Measurements from ENCODE around the gene SGCE. TPM values are rescaled to one million over a fixed set of nuclear protein-coding genes. Genes with fewer than 3 reads are reported as not detected.
A peak's percentile ranks its signal among the peaks of the same experiment; 100 is the strongest.

The SGCE gene
- total and polyA plus RNA-seq, 7 experiments from 2014 or later, result 0.08 to 0.78 (median 0.19) TPM; not detected in 2

DNA sequence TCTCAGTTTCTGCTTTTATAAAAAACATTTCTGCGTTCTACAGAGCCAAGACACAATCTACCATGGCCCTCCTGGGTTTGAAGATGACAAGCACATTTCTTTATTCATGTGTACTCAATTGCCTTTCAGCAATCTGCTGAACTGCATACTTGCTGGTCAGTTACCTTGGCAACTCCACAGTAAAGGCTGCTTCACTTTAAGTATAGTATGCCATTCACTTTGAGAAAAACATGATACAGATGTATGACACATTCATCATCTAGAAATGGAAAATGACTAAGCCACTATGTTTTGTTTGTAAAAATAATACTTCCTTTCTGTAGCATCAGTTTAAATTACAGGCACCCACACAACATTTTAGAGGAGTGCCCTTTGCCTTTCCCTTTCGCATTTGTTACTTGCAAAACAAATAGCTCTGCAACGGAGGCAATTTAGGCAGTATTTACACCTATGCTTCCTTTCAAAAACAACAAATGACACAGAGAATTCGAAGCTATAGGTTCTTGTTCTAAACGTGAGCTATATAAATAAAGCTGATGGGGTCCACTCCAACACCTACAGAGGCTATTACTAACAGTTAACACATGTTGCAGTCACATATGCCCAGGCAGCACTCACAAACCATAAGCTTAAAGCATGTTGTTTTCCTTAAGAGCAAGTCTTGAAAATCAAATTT, 23.5 kb downstream of the SGCE start:
- Mint-ChIP-seq H3K27me3 (peaks cover 6 to 14% (median 10%) of the 10 kb centered on the region in 5 donors), H3K27ac (no peak overlapping the region), H3K4me1 (peaks cover 0 to 2% (median 0%) of the 10 kb centered on the region in 7 donors), H3K9me3 (no peaks in the 10 kb centered on the region), H3K4me3 (no peak overlapping the region), H3K36me3 (no peaks in the 10 kb centered on the region)
- intact Hi-C loops (cut with micrococcal nuclease), result no loop called here
- H3K36me3 ChIP-seq (ENCODE audit: control insufficient read depth in 2 of 3, insufficient read depth in 3 of 3, low read length in 3 of 3), result no peaks in the 10 kb centered on the region
- H3K9me3 ChIP-seq (ENCODE audit: control insufficient read depth in 2 of 3, low read length in 3 of 3), result no peaks in the 10 kb centered on the region
- H3K27ac ChIP-seq (ENCODE audit: low read depth, low read length), result no peak overlapping the region
- ChIA-PET POLR2A (no interaction called here), CTCF (interaction anchor here (0.7 kb wide), 1 partner anchor 9 kb away, joined by 3 read pairs; no protein-coding TSS in a partner anchor)
- DNase-seq (no peak), ATAC-seq (no peak)
- H3K4me1 ChIP-seq (ENCODE audit: control insufficient read depth in 2 of 2, insufficient read depth in 2 of 2, low read length in 2 of 2), result no peaks in the 10 kb centered on the region
- no peak overlapping the region for H3K4me3 ChIP-seq (ENCODE audit: low read length)
- H3K27me3 ChIP-seq (ENCODE audit: control insufficient read depth in 2 of 2, insufficient read depth in 2 of 2, low read length in 2 of 2), result no peaks in the 10 kb centered on the region

DNA sequence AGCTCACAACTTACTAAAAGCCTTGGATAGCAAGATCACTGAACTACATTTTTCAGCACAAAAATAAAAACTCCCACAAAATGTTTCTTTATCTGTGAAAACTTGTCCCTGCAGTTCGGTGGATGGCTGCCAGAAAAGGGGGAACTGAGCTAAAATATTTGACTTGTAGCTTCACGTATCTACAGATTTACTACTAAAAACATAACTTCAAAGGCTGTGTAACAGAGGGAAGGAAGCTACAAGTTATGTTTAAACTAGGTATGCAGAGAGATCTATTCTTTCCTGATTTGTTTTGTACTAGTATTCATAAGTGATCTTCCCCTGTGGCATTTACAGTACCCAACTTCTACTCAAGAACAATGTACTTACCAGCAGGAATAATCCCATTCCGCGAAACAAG, 25.1 kb downstream of the SGCE start:
- H3K27ac Mint-ChIP-seq, result no peak overlapping the region
- Histone ChIP-seq H3K4me3 (ENCODE audit: low read length) (no peak overlapping the region), H3K9me3 (ENCODE audit: control insufficient read depth in 2 of 3, low read length in 3 of 3) (no peaks in the 10 kb centered on the region), H3K4me1 (ENCODE audit: control insufficient read depth in 2 of 2, insufficient read depth in 2 of 2, low read length in 2 of 2) (no peaks in the 10 kb centered on the region), H3K27ac (ENCODE audit: low read depth, low read length) (no peak overlapping the region), H3K27me3 (ENCODE audit: control insufficient read depth in 2 of 2, insufficient read depth in 2 of 2, low read length in 2 of 2) (no peaks in the 10 kb centered on the region), H3K36me3 (ENCODE audit: control insufficient read depth in 2 of 3, insufficient read depth in 3 of 3, low read length in 3 of 3) (no peaks in the 10 kb centered on the region)
- ChIA-PET POLR2A (no interaction called here), CTCF (no interaction called here)
- H3K27me3 Mint-ChIP-seq, result peaks cover 4 to 16% (median 6%) of the 10 kb centered on the region in 5 donors
- no peak for ATAC-seq
- no peaks in the 10 kb centered on the region for H3K9me3 Mint-ChIP-seq
- peaks cover 0 to 2% (median 0%) of the 10 kb centered on the region in 7 donors for H3K4me1 Mint-ChIP-seq
- intact Hi-C loops (cut with micrococcal nuclease), result no loop called here
- H3K36me3 Mint-ChIP-seq, result no peaks in the 10 kb centered on the region
- no peak overlapping the region for H3K4me3 Mint-ChIP-seq
- DNase-seq, result no peak

DNA sequence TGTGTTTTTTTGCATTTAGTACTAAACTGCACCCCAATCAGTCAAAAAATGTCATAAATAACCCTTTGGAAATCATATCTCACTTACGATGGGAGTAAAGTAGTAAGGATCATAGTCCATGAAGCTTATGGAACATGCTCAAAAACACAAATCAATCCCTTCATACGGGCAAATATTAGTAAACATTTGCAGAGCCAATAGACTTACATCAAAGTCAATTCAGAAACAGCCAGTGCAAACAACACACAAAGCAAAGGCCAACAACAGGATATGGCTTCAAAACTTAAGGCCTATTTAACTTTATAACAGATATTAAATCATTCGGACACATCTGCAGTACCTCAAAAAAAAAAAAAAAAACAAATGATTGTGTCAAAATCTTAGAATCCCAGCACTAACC, 32.1 kb downstream of the SGCE start:
- no peak for DNase-seq
- Mint-ChIP-seq H3K27ac (no peak overlapping the region), H3K9me3 (no peaks in the 10 kb centered on the region), H3K36me3 (no peaks in the 10 kb centered on the region), H3K4me3 (no peak overlapping the region), H3K4me1 (peaks cover 0 to 10% (median 0%) of the 10 kb centered on the region in 7 donors), H3K27me3 (peaks cover 0 to 18% (median 11%) of the 10 kb centered on the region in 5 donors)
- CTCF ChIA-PET, result no interaction called here
- H3K4me1 ChIP-seq (ENCODE audit: control insufficient read depth in 2 of 2, insufficient read depth in 2 of 2, low read length in 2 of 2), result no peaks in the 10 kb centered on the region
- no peak for ATAC-seq
- POLR2A ChIA-PET, result no interaction called here
- intact Hi-C loops (cut with micrococcal nuclease), result no loop called here
- no peak overlapping the region for H3K4me3 ChIP-seq (ENCODE audit: low read length)
- H3K36me3 ChIP-seq (ENCODE audit: control insufficient read depth in 2 of 3, insufficient read depth in 3 of 3, low read length in 3 of 3), result no peaks in the 10 kb centered on the region
- H3K27me3 ChIP-seq (ENCODE audit: control insufficient read depth in 2 of 2, insufficient read depth in 2 of 2, low read length in 2 of 2), result no peaks in the 10 kb centered on the region
- H3K27ac ChIP-seq (ENCODE audit: low read depth, low read length), result no peak overlapping the region
- no peaks in the 10 kb centered on the region for H3K9me3 ChIP-seq (ENCODE audit: control insufficient read depth in 2 of 3, low read length in 3 of 3)

DNA sequence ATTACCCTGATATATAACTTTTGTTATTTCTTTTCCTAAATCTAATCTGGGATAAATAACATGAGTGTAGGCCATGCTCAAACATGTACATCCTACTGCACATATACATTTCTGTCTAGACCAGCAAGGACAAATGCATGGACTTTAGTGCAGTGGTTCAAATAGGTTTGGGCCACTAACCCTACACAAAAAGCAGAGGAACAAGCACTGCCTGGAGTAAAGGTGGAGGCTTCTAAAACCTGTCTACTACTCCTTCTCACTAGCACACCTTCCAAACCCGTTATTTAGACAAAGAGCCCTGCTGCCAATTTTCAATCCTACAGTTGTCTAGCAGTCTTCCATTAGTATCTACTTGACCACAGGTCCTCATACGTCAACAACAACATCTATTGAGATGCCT, 34.8 kb downstream of the SGCE start:
- CTCF ChIA-PET, result no interaction called here
- Mint-ChIP-seq H3K36me3 (no peaks in the 10 kb centered on the region), H3K9me3 (no peaks in the 10 kb centered on the region), H3K4me1 (peaks cover 0 to 10% (median 0%) of the 10 kb centered on the region in 7 donors), H3K27ac (no peak overlapping the region), H3K4me3 (no peak overlapping the region), H3K27me3 (peaks cover 0 to 13% (median 5%) of the 10 kb centered on the region in 5 donors)
- H3K4me1 ChIP-seq (ENCODE audit: control insufficient read depth in 2 of 2, insufficient read depth in 2 of 2, low read length in 2 of 2), result no peaks in the 10 kb centered on the region
- H3K27me3 ChIP-seq (ENCODE audit: control insufficient read depth in 2 of 2, insufficient read depth in 2 of 2, low read length in 2 of 2), result no peaks in the 10 kb centered on the region
- H3K9me3 ChIP-seq (ENCODE audit: control insufficient read depth in 2 of 3, low read length in 3 of 3), result no peaks in the 10 kb centered on the region
- intact Hi-C loops (cut with micrococcal nuclease), result no loop called here
- POLR2A ChIA-PET, result no interaction called here
- no peak for DNase-seq
- no peak for ATAC-seq
- H3K27ac ChIP-seq (ENCODE audit: low read depth, low read length), result no peak overlapping the region
- no peaks in the 10 kb centered on the region for H3K36me3 ChIP-seq (ENCODE audit: control insufficient read depth in 2 of 3, insufficient read depth in 3 of 3, low read length in 3 of 3)
- no peak overlapping the region for H3K4me3 ChIP-seq (ENCODE audit: low read length)

DNA sequence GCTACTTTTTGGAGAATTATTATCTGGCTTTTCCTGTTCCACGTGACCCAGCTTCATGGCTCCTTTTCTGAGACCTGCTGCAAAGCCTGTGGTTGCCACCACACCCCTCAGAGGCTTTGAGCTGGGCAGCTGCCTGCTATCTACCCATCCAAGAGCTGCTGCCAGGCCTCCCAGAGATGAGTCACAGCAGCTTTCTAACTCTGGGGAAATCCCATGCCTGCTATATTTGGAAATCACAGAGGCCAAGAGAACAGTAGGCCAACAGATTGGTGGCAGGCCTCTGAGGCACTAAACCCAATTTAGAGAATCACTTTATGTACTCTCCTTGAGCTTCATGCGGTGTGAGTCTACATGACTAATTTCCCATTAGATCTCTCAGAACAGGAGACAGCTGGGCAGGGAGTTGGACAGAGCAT, 35.2 kb downstream of the SGCE start:
- H3K9me3 Mint-ChIP-seq, result no peaks in the 10 kb centered on the region
- no peaks in the 10 kb centered on the region for H3K36me3 Mint-ChIP-seq
- DNase-seq (peak in 1 of 9 donors; percentile 55), ATAC-seq (peak; percentile 49)
- no peaks in the 10 kb centered on the region for H3K36me3 ChIP-seq (ENCODE audit: control insufficient read depth in 2 of 3, insufficient read depth in 3 of 3, low read length in 3 of 3)
- H3K4me3 ChIP-seq (ENCODE audit: low read length), result no peak overlapping the region
- ChIA-PET POLR2A (no interaction called here), CTCF (no interaction called here)
- H3K27ac ChIP-seq (ENCODE audit: low read depth, low read length), result no peak overlapping the region
- peak overlapping the region in 1 of 9 donors; percentile 13 for H3K27ac Mint-ChIP-seq
- no peaks in the 10 kb centered on the region for H3K4me1 ChIP-seq (ENCODE audit: control insufficient read depth in 2 of 2, insufficient read depth in 2 of 2, low read length in 2 of 2)
- intact Hi-C loops (cut with micrococcal nuclease), result no loop called here
- peaks cover 0 to 10% (median 0%) of the 10 kb centered on the region in 7 donors for H3K4me1 Mint-ChIP-seq
- peaks cover 0 to 12% (median 4%) of the 10 kb centered on the region in 5 donors for H3K27me3 Mint-ChIP-seq
- no peak overlapping the region for H3K4me3 Mint-ChIP-seq
- no peaks in the 10 kb centered on the region for H3K9me3 ChIP-seq (ENCODE audit: control insufficient read depth in 2 of 3, low read length in 3 of 3)
- H3K27me3 ChIP-seq (ENCODE audit: control insufficient read depth in 2 of 2, insufficient read depth in 2 of 2, low read length in 2 of 2), result no peaks in the 10 kb centered on the region

DNA sequence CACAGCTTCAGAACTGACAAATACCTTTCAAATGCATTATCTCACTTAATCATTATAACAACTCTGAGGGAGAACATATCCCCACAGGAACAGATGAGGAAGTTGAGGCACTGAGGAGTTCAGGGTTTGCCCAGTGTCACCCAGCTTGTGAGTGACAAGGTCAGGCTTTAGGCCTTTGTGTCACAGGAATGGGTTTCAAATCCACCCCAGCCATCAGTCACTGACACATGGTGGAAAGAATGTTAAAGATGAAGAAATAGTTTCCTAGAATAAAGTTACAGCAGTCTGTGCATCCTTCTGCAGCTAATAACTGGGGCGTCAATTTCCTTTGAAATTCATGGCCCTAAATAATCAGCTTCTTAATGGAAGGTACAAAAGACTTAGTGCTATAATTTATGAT, 37.8 kb downstream of the SGCE start:
- DNase-seq (no peak), ATAC-seq (no peak)
- Histone ChIP-seq H3K27me3 (ENCODE audit: control insufficient read depth in 2 of 2, insufficient read depth in 2 of 2, low read length in 2 of 2) (no peaks in the 10 kb centered on the region), H3K4me3 (ENCODE audit: low read length) (no peak overlapping the region), H3K27ac (ENCODE audit: low read depth, low read length) (no peak overlapping the region), H3K4me1 (ENCODE audit: control insufficient read depth in 2 of 2, insufficient read depth in 2 of 2, low read length in 2 of 2) (no peaks in the 10 kb centered on the region), H3K9me3 (ENCODE audit: control insufficient read depth in 2 of 3, low read length in 3 of 3) (no peaks in the 10 kb centered on the region), H3K36me3 (ENCODE audit: control insufficient read depth in 2 of 3, insufficient read depth in 3 of 3, low read length in 3 of 3) (no peaks in the 10 kb centered on the region)
- POLR2A ChIA-PET, result no interaction called here
- no peak overlapping the region for H3K27ac Mint-ChIP-seq
- no peaks in the 10 kb centered on the region for H3K36me3 Mint-ChIP-seq
- CTCF ChIA-PET, result no interaction called here
- H3K4me1 Mint-ChIP-seq, result peaks cover 0 to 10% (median 0%) of the 10 kb centered on the region in 7 donors
- H3K27me3 Mint-ChIP-seq, result peaks cover 0 to 6% (median 4%) of the 10 kb centered on the region in 5 donors
- intact Hi-C loops (cut with micrococcal nuclease), result no loop called here
- H3K9me3 Mint-ChIP-seq, result peaks cover 0 to 4% (median 0%) of the 10 kb centered on the region in 11 donors
- no peak overlapping the region for H3K4me3 Mint-ChIP-seq

DNA sequence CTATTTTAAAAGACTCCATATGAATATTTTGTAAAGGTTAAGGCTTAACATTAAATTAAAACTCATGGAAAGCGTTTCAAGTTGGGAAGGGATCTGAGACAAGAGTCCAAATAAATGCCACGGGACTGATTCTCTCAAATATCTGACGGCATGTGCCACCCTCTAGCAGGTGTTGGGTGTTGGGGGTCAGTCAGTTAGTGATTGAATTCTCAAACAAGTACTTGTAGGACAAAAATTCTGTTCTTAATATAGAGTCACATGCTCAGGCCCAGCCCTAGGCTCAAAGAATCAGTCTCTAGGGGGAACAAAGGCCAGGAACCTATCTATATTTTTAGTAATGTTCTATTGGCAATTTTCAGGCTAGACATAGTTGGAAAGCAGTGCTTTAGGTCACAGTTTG, 39.1 kb downstream of the SGCE start:
- Histone ChIP-seq H3K4me3 (ENCODE audit: low read length) (no peak overlapping the region), H3K27ac (ENCODE audit: low read depth, low read length) (no peak overlapping the region), H3K36me3 (ENCODE audit: control insufficient read depth in 2 of 3, insufficient read depth in 3 of 3, low read length in 3 of 3) (no peaks in the 10 kb centered on the region), H3K27me3 (ENCODE audit: control insufficient read depth in 2 of 2, insufficient read depth in 2 of 2, low read length in 2 of 2) (no peaks in the 10 kb centered on the region), H3K9me3 (ENCODE audit: control insufficient read depth in 2 of 3, low read length in 3 of 3) (no peaks in the 10 kb centered on the region), H3K4me1 (ENCODE audit: control insufficient read depth in 2 of 2, insufficient read depth in 2 of 2, low read length in 2 of 2) (no peaks in the 10 kb centered on the region)
- DNase-seq, result no peak
- no peak for ATAC-seq
- ChIA-PET CTCF (no interaction called here), POLR2A (no interaction called here)
- peaks cover 0 to 10% (median 0%) of the 10 kb centered on the region in 7 donors for H3K4me1 Mint-ChIP-seq
- intact Hi-C loops (cut with micrococcal nuclease), result no loop called here
- H3K4me3 Mint-ChIP-seq, result no peak overlapping the region
- H3K27ac Mint-ChIP-seq, result no peak overlapping the region
- H3K36me3 Mint-ChIP-seq, result no peaks in the 10 kb centered on the region
- peaks cover 0 to 4% (median 0%) of the 10 kb centered on the region in 11 donors for H3K9me3 Mint-ChIP-seq
- H3K27me3 Mint-ChIP-seq, result peaks cover 0 to 11% (median 4%) of the 10 kb centered on the region in 5 donors

Measured in naive thymus-derived CD4-positive, alpha-beta T cell (primary cell).